PC-9 (cell line): Measurements from ENCODE around the gene SGCE. TPM values are rescaled to one million over a fixed set of nuclear protein-coding genes. Genes with fewer than 3 reads are reported as not detected.

Experiments used
- BruUV-seq: library from RNA; stranded (reverse); fragments of 400-500 nt; replicated peaks from 2 replicates; lab custom pipeline; 2021; lab: Mats Ljungman, UMichigan
- CTCF ChIA-PET: fragments of 300-600 bp; sonication (Branson Sonifier 250); formaldehyde crosslinking; loops from one replicate; lab custom pipeline; 2022; ENCODE audit warnings: antibody characterized with exemption; lab: Charles Lee
- POLR2A ChIA-PET: fragments of 300-600 bp; sonication (Branson Sonifier 250); formaldehyde crosslinking; loops from one replicate; lab custom pipeline; 2022; ENCODE audit warnings: antibody characterized with exemption; ENCODE audit not compliant: unreplicated experiment; lab: Charles Lee
- DNase-seq, 2 experiments: peaks; one replicate each; pipeline versions ENCODE4 v3.0.0 to v3.0.0-alpha.2; 2015 to 2022; ENCODE audit warnings: mixed read lengths in 1 of 2
- H2AFZ ChIP-seq: fragments of 200-600 bp; sonication (generic); 2 replicates; pipeline ENCODE4 v1.8.1; 2017; ENCODE audit warnings: antibody characterized with exemption
- H3F3A ChIP-seq: fragments of 200-600 bp; sonication (generic); 2 replicates; pipeline ENCODE4 v1.8.1; 2017; ENCODE audit warnings: antibody characterized with exemption, mild to moderate bottlenecking, low read depth; ENCODE audit not compliant: insufficient read depth
- H3K27ac ChIP-seq: fragments of 200-600 bp; sonication (generic); 2 replicates; pipeline ENCODE4 v1.6.1; 2016; ENCODE audit warnings: mixed run types
- H3K27me3 ChIP-seq: fragments of 200-600 bp; sonication (generic); 2 replicates; pipeline ENCODE4 v1.6.1; 2016; ENCODE audit warnings: low read depth, mixed run types; ENCODE audit not compliant: insufficient read depth
- H3K36me3 ChIP-seq: fragments of 200-600 bp; sonication (generic); 2 replicates; pipeline ENCODE4 v1.6.1; 2016; ENCODE audit warnings: low read depth, mixed run types
- H3K4me1 ChIP-seq: fragments of 200-600 bp; sonication (generic); replicated peaks from 2 replicates; pipeline ENCODE4 v1.6.1; 2016; ENCODE audit warnings: mixed run types; ENCODE audit not compliant: insufficient read depth
- H3K4me2 ChIP-seq: fragments of 200-600 bp; sonication (generic); 2 replicates; pipeline ENCODE4 v1.6.1; 2017; ENCODE audit warnings: mixed run types
- H3K4me3 ChIP-seq: fragments of 200-600 bp; sonication (generic); 2 replicates; pipeline ENCODE4 v1.6.1; 2016; ENCODE audit warnings: mixed run types
- H3K79me2 ChIP-seq: fragments of 200-600 bp; sonication (generic); 2 replicates; pipeline ENCODE4 v1.6.1; 2017; ENCODE audit warnings: low read depth, mixed run types
- H3K9me2 ChIP-seq: fragments of 200-600 bp; sonication (generic); 2 replicates; pipeline ENCODE4 v1.8.1; 2017; ENCODE audit warnings: mild to moderate bottlenecking; ENCODE audit not compliant: insufficient read depth
- H3K9me3 ChIP-seq: fragments of 200-600 bp; sonication (generic); 2 replicates; pipeline ENCODE4 v1.8.1; 2016; ENCODE audit warnings: low read depth; ENCODE audit not compliant: insufficient read depth
- H4K20me1 ChIP-seq: fragments of 200-600 bp; sonication (generic); 2 replicates; pipeline ENCODE4 v1.8.1; 2017; ENCODE audit not compliant: insufficient read depth
- EZH2 ChIP-seq: fragments of 200-600 bp; sonication (generic); IDR thresholded peaks from 2 replicates; pipeline ENCODE4 v1.8.0; 2017; ENCODE audit warnings: antibody characterized with exemption, low read depth
- intact Hi-C: fragments of 100-400 bp; cut with micrococcal nuclease; formaldehyde crosslinking; loops from one replicate; pipeline ENCODE4 v1.10.0; 2022; ENCODE audit not compliant: unreplicated experiment
- total RNA-seq: library from RNA; stranded (reverse); gene quantifications from 2 replicates; pipeline ENCODE4 v1.2.3, GENCODE V29; 2021
- TF ChIP-seq, protein P1 (sequence below): fragments of 200-600 bp; sonication (generic); conservative IDR thresholded peaks from 2 replicates; pipeline ENCODE4 v1.6.1; 2017; ENCODE audit warnings: mixed run types, antibody characterized with exemption, mild to moderate bottlenecking, moderate library complexity

Gene SGCE
- total RNA-seq, 1 experiment from 2014 or later = 37.7 TPM

GRCh38 chr7:94648731-94649130 is 7.2 kb downstream of the SGCE start:
- DNase-seq = no peak
- Histone ChIP-seq H3K79me2 (peaks cover 5% of the 10 kb centered on the region; the same call in 1 of the 2 replicates), H3K4me3 (no peak overlapping the region), H3K9me2 (no peaks in the 10 kb centered on the region), H3K27ac (no peak overlapping the region), H3K27me3 (no peaks in the 10 kb centered on the region), H4K20me1 (no peaks in the 10 kb centered on the region), H3F3A (no peaks in the 10 kb centered on the region), H3K36me3 (no peaks in the 10 kb centered on the region), H2AFZ (no peak overlapping the region), H3K9me3 (no peaks in the 10 kb centered on the region), H3K4me1 (peaks cover 9% of the 10 kb centered on the region; the same call in 1 of the 2 replicates), H3K4me2 (no peak overlapping the region)
- intact Hi-C loops = no loop called here
- BruUV-seq = no TSS peak
- CTCF ChIA-PET = no interaction called here
- POLR2A ChIA-PET = no interaction called here
- TF ChIP-seq, protein P1, sequence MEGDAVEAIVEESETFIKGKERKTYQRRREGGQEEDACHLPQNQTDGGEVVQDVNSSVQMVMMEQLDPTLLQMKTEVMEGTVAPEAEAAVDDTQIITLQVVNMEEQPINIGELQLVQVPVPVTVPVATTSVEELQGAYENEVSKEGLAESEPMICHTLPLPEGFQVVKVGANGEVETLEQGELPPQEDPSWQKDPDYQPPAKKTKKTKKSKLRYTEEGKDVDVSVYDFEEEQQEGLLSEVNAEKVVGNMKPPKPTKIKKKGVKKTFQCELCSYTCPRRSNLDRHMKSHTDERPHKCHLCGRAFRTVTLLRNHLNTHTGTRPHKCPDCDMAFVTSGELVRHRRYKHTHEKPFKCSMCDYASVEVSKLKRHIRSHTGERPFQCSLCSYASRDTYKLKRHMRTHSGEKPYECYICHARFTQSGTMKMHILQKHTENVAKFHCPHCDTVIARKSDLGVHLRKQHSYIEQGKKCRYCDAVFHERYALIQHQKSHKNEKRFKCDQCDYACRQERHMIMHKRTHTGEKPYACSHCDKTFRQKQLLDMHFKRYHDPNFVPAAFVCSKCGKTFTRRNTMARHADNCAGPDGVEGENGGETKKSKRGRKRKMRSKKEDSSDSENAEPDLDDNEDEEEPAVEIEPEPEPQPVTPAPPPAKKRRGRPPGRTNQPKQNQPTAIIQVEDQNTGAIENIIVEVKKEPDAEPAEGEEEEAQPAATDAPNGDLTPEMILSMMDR = no peak
- no peak for TF ChIP-seq EZH2

- CTCF ChIA-PET = no interaction called here
- Histone ChIP-seq H3K27ac (no peak overlapping the region), H3K27me3 (no peaks in the 10 kb centered on the region), H3K36me3 (no peaks in the 10 kb centered on the region), H4K20me1 (no peaks in the 10 kb centered on the region), H3K79me2 (no peaks in the 10 kb centered on the region; the same call in 1 of the 2 replicates), H2AFZ (no peak overlapping the region), H3K9me3 (no peaks in the 10 kb centered on the region), H3K4me2 (no peak overlapping the region), H3K4me1 (no peaks in the 10 kb centered on the region; the same call in 1 of the 2 replicates), H3K9me2 (no peaks in the 10 kb centered on the region), H3K4me3 (no peak overlapping the region), H3F3A (no peaks in the 10 kb centered on the region)
- POLR2A ChIA-PET = no interaction called here
- TF ChIP-seq EZH2 = no peak
- TF ChIP-seq, protein P1 = no peak
- no TSS peak for BruUV-seq
- no peak for DNase-seq
- intact Hi-C loops = no loop called here
Observed at GRCh38 chr7:94647295-94647694, 8.6 kb downstream of the SGCE start.

- ChIA-PET POLR2A (interaction anchor here (0.7 kb wide), 1 partner anchor 65 kb away, joined by 7 read pairs; no protein-coding TSS in a partner anchor), CTCF (no interaction called here)
- BruUV-seq = no TSS peak
- H4K20me1 ChIP-seq = no peaks in the 10 kb centered on the region
- H3K9me3 ChIP-seq = no peaks in the 10 kb centered on the region
- no peaks in the 10 kb centered on the region for H3K36me3 ChIP-seq
- H3K9me2 ChIP-seq = no peaks in the 10 kb centered on the region
- no peak overlapping the region for H3K4me3 ChIP-seq
- TF ChIP-seq EZH2 = no peak
- TF ChIP-seq, protein P1 = no peak
- no peaks in the 10 kb centered on the region for H3F3A ChIP-seq
- no peak overlapping the region for H3K27ac ChIP-seq
- H3K4me2 ChIP-seq = no peak overlapping the region
- H3K27me3 ChIP-seq = no peaks in the 10 kb centered on the region
- intact Hi-C loops = loop anchor here (1.0 to 5.0 kb wide), 3 partner anchors 64 to 263 kb away; partner anchors contain the start of gene PPP1R9A
- H3K79me2 ChIP-seq = no peaks in the 10 kb centered on the region; the same call in 1 of the 2 replicates
- H2AFZ ChIP-seq = no peak overlapping the region
- no peaks in the 10 kb centered on the region; the same call in 1 of the 2 replicates for H3K4me1 ChIP-seq
- peak; percentile 34 to 62 for DNase-seq
Observed at GRCh38 chr7:94643771-94644545, 12.0 kb downstream of the SGCE start.
